Stimulated activated CD4-positive, alpha-beta T cell treated with anti-CD3 and anti-CD28 coated beads, Interleukin-1b, Interleukin-23, amount 100 ng/mL, for 1 hour (primary cell): ENCODE results near the gene CRISP3.

Experiments used
- DNase-seq, 2 donors: peaks; one replicate each; pipeline ENCODE4 v3.0.0-alpha.2; 2020; ENCODE audit warnings: low read depth in 2 of 2

CRISP3 gene

DNA sequence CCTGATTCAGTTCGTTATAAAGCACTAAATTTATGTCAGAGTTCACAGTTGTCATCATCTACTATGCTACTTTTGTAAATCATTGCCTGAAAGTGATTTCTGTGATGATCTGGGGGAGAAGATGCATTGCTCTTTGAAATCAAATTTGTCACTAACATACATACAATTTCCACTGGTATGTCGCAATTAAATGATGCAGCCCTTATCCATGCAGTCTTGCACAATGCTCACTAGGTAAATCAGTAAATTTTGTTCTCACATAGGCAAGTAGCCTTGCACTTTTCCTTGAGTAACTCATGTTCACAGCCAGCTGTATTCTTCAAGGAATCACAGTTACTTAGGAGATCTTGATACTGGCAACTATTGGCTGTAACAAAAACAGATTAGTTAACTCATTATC is 51.7 kb downstream of the CRISP3 start:
- DNase-seq, result no peak
